Mucosa of descending colon (tissue), 3 donors: ENCODE data around the gene RPTOR. TPM values are rescaled to one million over a fixed set of nuclear protein-coding genes. Genes with fewer than 3 reads are reported as not detected.

Source experiments
- ATAC-seq: fragments of 200-7000 bp; cut with Tn5 transposase; one replicate; pipeline ENCODE4 v1.9.1; 2020; ENCODE audit warnings: mild to moderate bottlenecking, moderate library complexity
- DNase-seq, 3 donors: peaks; one replicate each; pipeline ENCODE4 v3.0.0-alpha.2; 2020
- H3K36me3 ChIP-seq: fragments of 200-600 bp; one replicate; pipeline ENCODE4 v1.8.0; 2021; ENCODE audit warnings: low read depth, mild to moderate bottlenecking
- H3K4me1 ChIP-seq: fragments of 200-600 bp; one replicate; pipeline ENCODE4 v1.8.0; 2021; ENCODE audit warnings: low read depth, mild to moderate bottlenecking
- H3K4me3 ChIP-seq: fragments of 200-600 bp; one replicate; pipeline ENCODE4 v1.8.0; 2021; ENCODE audit warnings: mild to moderate bottlenecking
- H3K9me3 ChIP-seq: fragments of 200-600 bp; one replicate; pipeline ENCODE4 v1.8.0; 2021; ENCODE audit warnings: mild to moderate bottlenecking
- intact Hi-C, 2 donors: fragments of 100-400 bp; cut with DNase I in 1 of 2; cut with micrococcal nuclease in 1 of 2; formaldehyde crosslinking; loops; one replicate each; pipeline versions ENCODE4 v1.11.0 to v1.11.1; 2022; cut with DNase I, micrococcal nuclease
- total RNA-seq, 3 donors: library from RNA; stranded (reverse); fragmentation: NEBNext Ultra II Directional in 2 of 3; extraction: Animal tissue kit (Norgen Biotek cat#: 25700) in 2 of 3; gene quantifications; one replicate each; pipeline versions ENCODE4 v1.2.1 to v1.2.4, GENCODE V29; 2021 to 2023
- TF ChIP-seq, protein P1 (sequence below): fragments of 200-600 bp; IDR thresholded peaks from one replicate; pipeline ENCODE4 v1.8.0; 2022; ENCODE audit warnings: antibody characterized with exemption, mild to moderate bottlenecking
- donor health status: DM: no; HTN: no; CAD: no; lungs with moderate emphysema.
- donor health status: DM: no; HTN: no; CAD: no.
- donor health status: DM: no; HTN: yes; CAD: no.

Gene RPTOR
- total RNA-seq, 3 donors from 2014 or later = 30.5 to 44.4 (median 37.2) TPM

DNA sequence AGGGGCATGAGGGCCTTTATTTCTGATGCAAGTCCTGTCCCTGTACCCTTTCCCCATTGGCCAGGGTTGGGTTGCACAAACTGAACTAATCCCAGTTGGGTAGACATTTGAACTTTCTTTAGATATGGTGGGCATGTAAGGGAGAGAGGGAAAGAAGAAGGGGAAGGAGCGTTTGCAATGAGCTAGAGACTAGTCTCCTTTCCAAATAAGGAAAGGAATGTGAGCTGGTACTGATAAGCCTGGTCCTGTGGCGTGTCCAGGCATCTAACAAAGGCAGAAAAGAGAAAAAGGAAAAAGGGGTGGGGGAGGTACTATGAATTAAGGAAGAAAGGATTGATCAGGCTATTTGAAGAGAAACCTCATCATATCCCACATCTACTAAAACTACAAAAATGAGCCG is 467.3 kb downstream of the RPTOR start:
- no peak overlapping the region for H3K4me3 ChIP-seq
- H3K4me1 ChIP-seq = no peaks in the 10 kb centered on the region
- no peaks in the 10 kb centered on the region for H3K36me3 ChIP-seq
- peaks cover 4% of the 10 kb centered on the region for H3K9me3 ChIP-seq
- no peak for DNase-seq
- no peak for ATAC-seq
- intact Hi-C loops = no loop called here
- TF ChIP-seq, protein P1, sequence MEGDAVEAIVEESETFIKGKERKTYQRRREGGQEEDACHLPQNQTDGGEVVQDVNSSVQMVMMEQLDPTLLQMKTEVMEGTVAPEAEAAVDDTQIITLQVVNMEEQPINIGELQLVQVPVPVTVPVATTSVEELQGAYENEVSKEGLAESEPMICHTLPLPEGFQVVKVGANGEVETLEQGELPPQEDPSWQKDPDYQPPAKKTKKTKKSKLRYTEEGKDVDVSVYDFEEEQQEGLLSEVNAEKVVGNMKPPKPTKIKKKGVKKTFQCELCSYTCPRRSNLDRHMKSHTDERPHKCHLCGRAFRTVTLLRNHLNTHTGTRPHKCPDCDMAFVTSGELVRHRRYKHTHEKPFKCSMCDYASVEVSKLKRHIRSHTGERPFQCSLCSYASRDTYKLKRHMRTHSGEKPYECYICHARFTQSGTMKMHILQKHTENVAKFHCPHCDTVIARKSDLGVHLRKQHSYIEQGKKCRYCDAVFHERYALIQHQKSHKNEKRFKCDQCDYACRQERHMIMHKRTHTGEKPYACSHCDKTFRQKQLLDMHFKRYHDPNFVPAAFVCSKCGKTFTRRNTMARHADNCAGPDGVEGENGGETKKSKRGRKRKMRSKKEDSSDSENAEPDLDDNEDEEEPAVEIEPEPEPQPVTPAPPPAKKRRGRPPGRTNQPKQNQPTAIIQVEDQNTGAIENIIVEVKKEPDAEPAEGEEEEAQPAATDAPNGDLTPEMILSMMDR = no peak

DNA sequence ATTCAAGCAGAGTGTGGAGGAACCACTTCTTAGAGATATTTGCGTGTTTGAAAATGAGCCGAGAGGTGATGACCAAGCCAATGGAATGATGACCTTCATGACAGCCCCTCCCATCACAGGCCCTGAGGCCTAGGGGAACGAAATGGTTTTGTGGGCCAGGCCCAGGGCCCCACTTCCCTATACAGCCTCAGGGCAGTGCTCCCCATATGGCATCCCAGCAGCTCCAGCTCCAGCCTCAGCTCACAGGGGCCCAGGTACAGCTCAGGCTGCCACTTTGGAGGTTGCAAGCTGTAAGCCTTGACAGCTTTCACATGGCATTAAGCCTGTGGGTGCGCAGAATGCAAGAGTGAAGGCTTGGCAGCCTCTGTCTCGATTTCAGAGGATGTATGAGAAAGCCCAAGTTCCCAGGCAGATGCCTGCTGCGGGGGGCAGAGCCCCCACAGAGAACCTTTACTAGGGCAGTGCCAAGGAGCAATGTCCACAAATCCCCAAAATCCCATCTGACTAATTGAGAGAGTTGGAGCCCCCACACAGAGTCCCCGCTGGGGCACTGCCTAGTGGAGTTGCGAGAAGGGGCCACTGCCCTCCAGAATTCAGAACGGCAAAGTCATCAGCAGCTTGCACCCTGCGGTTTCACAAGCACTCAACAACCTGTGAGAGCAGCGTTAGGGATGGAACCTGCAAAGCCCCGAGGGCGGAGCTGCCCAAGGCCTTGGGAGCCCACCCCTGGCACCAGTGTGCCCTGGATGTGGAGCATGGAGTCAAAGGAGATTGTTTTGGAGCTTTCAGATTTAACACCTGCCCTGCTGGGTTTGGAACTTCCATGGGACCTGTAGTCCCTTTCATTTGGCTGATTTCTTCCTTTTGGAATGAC is 468.2 kb downstream of the RPTOR start:
- intact Hi-C loops = no loop called here
- DNase-seq = peak in 2 of 3 donors; percentile 19
- ATAC-seq = no peak

DNA sequence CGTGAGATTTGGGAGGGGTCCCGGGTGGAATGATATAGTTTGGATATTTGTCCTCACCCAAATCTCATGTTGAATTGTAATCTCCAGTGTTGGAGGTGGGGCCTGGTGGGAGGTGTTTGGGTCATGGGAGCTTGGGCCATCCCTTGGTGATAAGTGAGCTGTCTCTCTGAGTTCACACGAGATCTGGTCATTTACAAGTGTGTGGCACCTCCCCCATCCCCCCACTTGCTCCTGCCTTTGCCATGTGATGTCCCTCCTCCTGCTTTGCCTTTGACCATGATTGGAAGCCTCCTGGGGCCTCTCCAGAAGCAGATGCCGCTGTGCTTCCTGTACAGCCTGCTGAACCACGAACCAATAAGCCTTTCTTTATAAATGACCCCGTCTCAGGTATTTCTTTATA is 469.0 kb downstream of the RPTOR start:
- Histone ChIP-seq H3K36me3 (no peaks in the 10 kb centered on the region), H3K4me3 (no peak overlapping the region), H3K4me1 (peaks cover 2% of the 10 kb centered on the region), H3K9me3 (peaks cover 4% of the 10 kb centered on the region)
- DNase-seq (peak in 2 of 3 donors; percentile 9 to 12), ATAC-seq (no peak)
- TF ChIP-seq, protein P1 = no peak
- intact Hi-C loops = no loop called here

More for the DNA sequence above, 468.2 kb downstream of the RPTOR start:
- Histone ChIP-seq H3K36me3 (no peaks in the 10 kb centered on the region), H3K9me3 (peaks cover 4% of the 10 kb centered on the region), H3K4me1 (no peaks in the 10 kb centered on the region), H3K4me3 (no peak overlapping the region)
- TF ChIP-seq, protein P1 = no peak

DNA sequence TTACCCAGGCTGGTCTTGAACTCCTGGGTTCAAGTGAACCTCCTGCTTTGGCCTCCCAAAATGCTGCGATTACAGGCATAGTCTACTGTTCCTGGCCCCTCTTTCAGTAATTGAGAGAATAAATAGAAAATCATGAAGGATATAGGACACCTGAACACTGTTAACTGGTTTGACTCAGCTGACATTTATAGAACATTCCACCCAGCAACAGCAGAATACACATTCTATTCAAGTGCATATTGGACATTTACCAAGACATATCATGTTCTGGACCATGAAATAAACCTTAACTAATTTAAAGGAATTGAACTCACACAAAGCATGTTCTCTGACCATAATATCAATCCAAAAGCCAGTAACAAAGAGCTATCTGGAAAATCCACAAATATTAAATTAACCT is 470.5 kb downstream of the RPTOR start:
- TF ChIP-seq, protein P1 = no peak
- DNase-seq (no peak), ATAC-seq (no peak)
- Histone ChIP-seq H3K9me3 (peaks cover 4% of the 10 kb centered on the region), H3K4me1 (peaks cover 3% of the 10 kb centered on the region), H3K4me3 (no peak overlapping the region), H3K36me3 (no peaks in the 10 kb centered on the region)
- intact Hi-C loops = no loop called here

Other genes starting within 250 kb of the RPTOR start
- gene ENDOV, start 129.7 kb upstream of the RPTOR start, total RNA-seq = 10 to 100 TPM; 24.1 to 29.7 (median 24.9) TPM
- gene NPTX1, start 68.2 kb upstream of the RPTOR start, total RNA-seq = 10 to 100 TPM in 1 of 3 donors, 1 to 10 TPM in 1, under 1 TPM in 1; 0.51 to 95.0 (median 2.0) TPM